ENCODE data around the gene RENBP.

Gene RENBP

DNA sequence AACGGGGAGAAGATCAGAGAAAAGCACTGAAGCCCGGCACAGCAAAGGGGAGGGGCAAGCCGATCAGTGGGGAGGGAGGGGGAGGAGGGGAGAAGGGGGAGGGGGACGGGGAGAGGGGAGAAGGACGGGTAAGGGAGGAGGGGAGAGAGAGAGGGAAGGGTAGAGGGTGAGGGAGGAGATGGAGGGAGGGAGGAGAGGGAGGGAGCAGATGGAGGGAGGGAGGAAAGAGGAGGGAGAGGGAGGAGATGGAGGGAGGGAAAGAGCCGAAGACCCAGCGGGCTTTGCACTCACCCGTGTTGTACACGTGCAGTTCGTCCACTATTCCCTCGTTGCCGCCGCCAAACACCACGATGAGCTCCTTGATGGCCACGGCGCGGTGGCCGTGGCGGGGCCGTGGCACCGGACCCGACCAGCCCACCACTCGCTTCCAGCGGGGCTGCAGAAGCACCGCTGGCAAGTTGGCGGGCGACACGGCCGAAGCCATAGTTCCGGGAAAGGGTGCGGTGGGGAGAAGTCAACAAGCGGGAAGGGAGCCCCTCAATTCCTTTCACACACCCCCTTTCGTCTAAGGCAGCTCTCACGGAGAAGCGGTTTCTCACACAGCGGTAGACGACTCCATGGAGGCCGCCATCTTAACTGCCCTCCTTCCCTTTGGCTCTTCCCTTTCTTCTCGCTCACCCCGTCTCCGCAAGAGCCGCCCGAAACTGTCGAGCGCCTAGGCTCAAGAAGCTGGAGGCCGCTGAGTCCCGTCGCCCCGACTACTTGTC lies 26.1 kb upstream of the RENBP start:
- DNase-seq = no peak

GRCh38 chrX:153969904-153970356 lies 25.5 kb upstream of the RENBP start:
- DNase-seq = no peak

DNA sequence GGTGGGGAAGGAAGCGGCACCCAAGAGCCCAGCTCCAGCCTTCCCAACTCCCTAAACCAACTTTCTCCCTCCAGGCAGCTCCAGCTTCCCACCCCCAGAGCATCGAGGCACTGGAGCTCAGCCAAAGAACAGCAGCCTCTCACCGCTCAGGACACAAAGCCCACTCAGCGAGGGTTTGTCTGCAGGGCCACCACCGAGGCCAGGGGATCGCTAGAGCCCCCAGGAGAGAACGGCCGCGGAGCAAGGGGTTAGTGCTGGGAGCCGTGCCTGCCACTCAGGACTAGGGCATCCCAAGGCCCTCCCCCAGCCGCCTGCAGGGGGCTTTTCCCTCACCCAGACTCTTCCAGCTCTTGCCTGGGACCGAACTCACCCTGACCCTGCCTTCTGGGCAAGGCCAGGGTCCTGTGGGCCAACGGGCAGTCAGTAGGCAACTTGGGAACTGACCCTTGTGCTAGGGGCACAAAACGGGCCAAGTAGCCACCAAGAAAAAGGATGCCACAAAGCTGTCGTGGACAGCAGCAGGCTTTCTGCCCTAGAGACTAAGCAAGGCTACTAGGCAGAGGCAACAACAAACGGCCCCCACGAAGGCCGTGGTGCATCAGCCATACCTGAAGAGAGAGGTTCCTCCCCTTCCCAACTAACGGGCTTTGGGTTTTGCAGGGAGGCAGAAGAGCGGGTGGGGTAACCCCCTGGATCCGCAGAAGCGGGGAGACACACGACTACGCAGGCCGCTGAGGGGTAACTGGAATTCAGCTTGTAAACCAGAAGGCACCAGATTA lies 24.9 kb upstream of the RENBP start:
- DNase-seq = no peak

DNA sequence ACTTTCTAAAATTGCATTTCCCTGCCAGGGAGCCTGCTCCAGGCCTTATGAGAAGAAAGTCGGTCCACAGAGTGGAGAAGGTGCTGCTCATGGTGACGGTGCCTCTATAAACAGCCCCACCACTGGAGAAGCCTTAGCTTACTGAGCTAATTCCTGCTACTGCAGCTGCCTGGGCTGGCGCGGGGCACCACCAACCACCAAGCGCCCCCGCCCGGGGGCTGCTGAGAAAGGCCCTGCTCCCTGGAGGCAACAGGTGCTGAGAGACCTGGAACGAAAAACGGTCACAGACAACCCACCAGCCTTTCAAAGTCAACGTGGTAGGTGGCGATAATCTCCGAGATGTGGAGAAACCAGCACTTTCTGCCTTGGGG lies 24.3 kb upstream of the RENBP start:
- DNase-seq = peak; percentile 51

DNA sequence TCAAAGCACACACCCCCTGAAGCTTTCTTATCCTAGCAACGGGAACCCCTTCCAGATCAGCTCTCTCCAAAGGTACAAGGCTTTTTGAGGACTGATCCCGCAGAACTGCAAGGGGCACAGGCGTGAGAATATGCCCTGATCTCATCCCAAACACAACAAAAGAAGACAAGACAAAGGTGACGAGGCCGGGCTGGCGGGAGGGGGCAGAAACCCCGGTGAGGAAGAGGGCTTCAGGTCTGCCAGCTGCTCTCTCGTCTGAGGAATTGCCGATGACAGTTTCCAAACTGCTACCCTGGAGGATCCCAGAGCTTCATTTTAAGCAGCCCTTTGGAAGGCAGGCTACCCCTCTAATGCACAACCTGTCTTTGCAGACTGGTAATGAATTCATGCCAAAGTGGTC lies 23.8 kb upstream of the RENBP start:
- no peak for DNase-seq

- no peak for DNase-seq
Observed at GRCh38 chrX:153967536-153968224, 23.2 kb upstream of the RENBP start.

- DNase-seq = peak; percentile 45
Observed at GRCh38 chrX:153966841-153967535, 22.5 kb upstream of the RENBP start.

GRCh38 chrX:153966283-153966688 lies 21.8 kb upstream of the RENBP start:
- DNase-seq = no peak

GRCh38 chrX:153965406-153965805 lies 21.0 kb upstream of the RENBP start:
- no peak for DNase-seq

DNA sequence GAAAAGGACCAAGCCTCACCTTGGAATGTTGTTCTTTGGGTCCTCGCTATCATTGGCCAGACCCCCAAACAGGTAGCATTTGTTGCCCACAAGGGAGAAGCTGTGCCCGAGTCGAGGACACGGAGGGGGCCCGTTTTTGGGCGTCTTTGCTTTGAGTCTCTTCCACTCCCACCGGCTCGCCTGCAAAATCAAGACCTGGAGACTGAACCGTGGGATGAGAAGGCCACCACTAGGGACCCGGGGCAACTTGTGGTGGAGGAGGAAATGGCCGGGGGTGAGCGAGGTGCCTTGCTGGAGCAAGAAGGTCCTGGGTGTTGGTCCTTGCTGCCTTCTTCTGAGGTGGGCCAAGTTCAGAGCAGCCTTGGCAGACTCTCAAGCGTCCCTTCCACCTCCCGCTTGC lies 19.7 kb upstream of the RENBP start:
- DNase-seq = no peak

- no peak for DNase-seq
Observed at GRCh38 chrX:153963546-153963945, 19.1 kb upstream of the RENBP start.

DNA sequence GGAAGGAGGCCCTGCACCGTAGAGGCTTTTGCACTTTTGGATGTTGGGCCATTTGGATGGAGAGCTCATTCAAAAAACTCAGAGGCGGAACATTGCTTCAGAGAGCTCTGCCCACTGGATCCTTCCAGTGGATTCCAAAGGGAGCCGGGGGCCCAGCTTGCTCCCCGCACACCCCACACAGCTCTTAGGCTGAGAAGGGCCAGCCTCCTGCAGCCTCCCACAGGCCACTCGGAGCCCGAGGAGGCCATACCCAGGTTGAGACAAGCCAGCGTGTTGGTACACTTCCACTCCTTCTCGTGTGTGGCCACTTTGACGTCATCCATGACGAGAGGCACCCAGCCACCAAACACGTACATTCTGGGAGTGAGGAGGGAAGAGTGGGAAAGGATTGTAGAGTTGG lies 16.8 kb upstream of the RENBP start:
- no peak for DNase-seq

- DNase-seq = no peak
Observed at GRCh38 chrX:153960786-153961185, 16.3 kb upstream of the RENBP start.

GRCh38 chrX:153960077-153960476 lies 15.6 kb upstream of the RENBP start:
- DNase-seq = no peak

DNA sequence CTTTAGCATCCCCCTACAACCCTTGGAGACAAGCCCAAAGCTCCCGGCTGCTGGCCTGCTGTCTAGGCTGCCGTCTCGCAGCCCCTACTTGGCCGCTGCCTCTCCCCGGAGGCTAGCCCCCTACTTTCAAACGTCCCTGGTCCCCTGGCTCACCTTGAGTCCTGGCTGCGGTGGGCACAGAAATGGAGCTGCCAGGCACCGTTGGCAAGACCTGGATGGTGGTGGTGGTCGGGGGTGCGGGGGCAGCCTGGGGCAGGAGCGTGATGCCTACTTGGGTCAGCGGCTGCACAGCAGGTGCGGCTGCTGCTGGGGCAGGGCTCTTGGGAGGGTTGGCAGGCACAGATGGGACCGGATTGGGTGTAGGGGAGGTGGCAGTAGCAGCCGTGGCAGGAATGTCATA lies 15.2 kb upstream of the RENBP start:
- no peak for DNase-seq

DNA sequence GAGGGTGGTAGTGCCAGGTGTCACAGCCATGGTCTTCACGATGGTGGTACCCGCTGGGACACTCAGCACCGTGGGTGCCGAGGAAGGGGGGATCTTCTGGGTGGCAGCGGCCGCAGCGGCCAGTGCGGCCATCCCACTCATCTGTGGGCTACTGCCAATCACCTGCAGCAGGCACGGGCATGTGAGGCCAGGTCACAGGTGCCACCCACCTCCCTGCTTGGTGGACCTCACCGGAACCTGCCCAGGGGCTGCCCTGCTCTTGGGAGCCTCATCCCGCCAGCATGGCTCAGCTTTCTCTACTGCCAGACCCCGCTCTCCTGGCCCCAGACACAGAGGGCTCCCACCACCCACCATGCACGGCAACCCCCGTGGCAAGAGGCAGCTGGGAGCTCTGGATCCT lies 14.2 kb upstream of the RENBP start:
- no peak for DNase-seq

DNA sequence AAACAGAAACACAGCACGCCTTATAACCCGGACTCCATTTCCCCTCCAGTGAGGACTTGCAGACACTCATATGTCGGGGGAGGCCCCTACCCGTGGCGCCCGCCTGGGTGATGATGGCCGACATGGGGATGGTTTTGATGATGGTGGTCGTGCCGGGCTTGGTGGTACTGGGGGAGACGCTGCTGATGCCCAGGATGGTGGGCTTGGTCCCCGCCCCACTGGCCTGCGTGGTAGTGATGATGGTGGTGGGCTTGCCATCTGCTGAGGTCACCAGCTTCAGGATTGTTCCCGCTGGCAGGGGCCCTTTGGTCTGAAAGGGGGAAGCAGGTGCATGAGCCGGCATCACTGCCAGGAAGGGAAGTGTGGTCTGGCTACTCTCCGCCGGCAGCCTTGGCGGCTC lies 12.8 kb upstream of the RENBP start:
- no peak for DNase-seq

- no peak for DNase-seq
Observed at GRCh38 chrX:153956044-153956907, 11.8 kb upstream of the RENBP start.

- DNase-seq = no peak
Observed at GRCh38 chrX:153955228-153955732, 10.8 kb upstream of the RENBP start.

DNA sequence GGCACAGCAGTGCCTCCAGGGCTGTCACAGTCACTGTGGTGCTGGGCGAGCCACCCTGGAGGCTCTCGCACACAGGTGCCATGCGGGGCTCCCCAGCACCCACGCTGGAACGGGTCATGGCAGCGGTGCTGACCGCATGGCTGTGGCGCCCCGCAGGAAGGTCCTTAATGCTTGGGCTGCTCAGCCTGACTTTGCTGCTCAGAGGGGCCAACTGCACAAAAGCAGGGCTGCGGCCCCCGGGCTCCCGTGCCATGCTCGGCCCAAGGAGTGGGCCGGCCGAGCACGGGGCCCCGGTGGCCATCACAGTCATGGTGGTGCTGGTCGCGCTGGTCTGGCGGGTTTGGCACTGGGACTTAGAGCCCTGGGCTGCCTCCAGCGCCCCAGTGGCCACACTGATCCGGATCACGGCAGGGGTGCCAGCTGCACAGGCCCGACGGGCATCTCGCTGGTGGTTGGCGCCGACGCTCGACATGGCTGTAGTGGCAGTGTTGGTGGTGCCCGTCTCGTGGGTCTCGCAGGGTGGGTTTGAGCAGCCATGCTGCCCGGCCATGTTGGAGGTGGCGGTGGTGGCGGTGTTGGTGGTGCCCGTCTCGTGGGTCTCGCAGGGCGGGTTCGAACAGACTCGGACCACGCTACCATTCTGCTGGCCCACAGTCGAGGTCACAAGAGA lies 10.2 kb upstream of the RENBP start:
- no peak for DNase-seq

- no peak for DNase-seq
Observed at GRCh38 chrX:153953892-153954557, 9.6 kb upstream of the RENBP start.
